Renal cortical epithelial cell (primary cell): Measurements from ENCODE around the gene TMEM132E. TPM values are rescaled to one million over a fixed set of nuclear protein-coding genes. Genes with fewer than 3 reads are reported as not detected.

Experiments
- DNase-seq: peaks from one replicate; pipeline ENCODE4 v3.0.0-alpha.2; 2011; ENCODE audit warnings: low read depth
- total RNA-seq: library from RNA; depleted of rRNA; stranded (reverse); fragments of >200 nt; gene quantifications from 2 replicates; pipeline ENCODE4 v1.2.3, GENCODE V29; 2014

Gene TMEM132E
- total RNA-seq, 1 donor from 2014 or later, result not detected

DNA sequence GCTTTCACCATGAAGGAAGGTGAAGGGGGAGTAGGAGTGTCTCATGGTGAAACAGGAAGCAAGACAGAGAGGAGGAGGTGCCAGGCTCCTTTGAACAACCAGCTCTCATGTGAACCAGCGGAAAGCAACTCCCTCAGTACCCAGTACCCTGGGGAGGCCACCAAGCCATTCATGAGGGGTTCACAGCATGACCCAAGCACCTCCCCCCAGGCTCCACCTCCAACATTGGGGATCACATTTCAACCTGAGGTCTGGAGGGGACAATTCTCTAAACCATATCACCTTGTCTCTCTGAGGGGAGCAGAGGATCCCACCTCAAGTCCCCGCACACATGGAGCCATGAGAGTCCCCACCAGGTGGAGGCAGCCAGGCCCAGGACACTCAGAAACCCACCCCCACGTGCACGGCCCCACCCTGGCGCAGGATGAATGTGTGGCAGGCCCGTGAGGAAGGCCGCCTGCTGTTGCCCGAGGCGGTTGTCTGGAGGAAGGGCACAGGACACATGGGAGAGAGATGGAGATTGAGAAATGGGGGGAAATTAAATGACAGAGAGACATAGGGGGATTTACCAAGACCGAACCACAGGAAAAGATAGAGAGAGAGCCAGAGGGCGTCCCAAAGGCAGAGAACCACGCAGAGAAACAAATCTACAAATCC is 85.9 kb downstream of the TMEM132E start:
- DNase-seq, result no peak

DNA sequence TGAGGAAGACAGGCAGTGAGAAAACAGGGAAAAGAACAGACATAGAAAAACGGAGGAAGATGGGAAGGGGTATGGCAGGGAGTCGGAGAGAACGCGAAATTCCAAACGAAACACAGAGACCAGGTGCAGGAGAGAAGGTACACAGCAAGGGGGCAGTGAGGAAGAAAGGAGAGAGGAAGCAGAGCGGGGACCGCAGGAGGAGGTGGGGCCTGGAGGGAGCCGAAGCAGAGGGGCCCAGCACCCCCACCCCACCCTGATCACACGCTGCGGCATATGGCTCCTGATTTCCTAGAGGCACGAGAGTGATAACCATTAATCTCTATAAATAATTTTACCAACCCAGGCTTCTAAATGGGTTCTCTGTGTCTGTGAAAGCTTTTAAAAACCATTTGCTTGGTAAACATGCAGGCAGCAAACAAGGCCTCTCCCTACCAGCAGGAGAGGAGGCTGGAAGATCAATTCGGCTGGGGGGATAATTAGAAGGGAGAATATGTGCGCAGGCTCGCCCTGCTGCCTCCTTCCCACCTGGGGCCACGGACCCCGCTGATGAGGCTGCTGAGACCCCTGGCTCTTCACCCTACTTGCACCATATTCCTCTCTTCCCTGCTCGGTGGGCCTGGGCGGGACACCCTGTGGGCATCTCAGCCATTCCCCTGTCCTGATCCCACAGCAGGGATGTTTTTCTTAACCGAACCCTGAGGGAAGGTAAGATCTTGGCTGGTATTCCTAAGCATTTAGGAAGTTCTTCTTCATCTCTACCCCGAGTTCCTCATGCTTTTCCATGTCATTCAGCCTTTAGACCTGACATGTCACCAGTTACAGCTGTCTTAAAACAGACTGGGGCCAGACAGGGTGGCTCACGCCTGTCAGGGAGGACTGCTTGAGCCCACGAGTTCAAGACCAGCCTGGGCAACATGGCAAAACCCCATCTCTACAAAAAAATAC is 86.7 kb downstream of the TMEM132E start:
- no peak for DNase-seq

DNA sequence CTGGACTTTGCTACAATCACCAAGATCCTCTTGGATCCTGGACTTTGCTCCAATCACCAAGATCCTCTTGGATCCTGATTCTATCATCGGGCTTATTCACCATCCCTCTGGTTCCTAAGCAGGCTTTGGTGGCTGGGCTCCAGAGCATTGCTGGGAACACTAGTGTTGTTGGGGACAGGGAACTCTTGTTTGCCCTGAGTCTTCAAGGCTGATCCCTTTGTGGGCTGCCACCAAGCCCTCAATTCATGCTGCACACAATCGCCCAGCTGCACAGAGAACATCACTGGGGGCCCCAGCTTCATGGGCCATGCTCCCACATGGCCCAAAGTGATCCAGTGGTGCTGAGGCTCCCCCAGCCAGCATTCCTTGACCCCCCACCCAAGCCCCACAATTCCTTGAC is 88.3 kb downstream of the TMEM132E start:
- no peak for DNase-seq

DNA sequence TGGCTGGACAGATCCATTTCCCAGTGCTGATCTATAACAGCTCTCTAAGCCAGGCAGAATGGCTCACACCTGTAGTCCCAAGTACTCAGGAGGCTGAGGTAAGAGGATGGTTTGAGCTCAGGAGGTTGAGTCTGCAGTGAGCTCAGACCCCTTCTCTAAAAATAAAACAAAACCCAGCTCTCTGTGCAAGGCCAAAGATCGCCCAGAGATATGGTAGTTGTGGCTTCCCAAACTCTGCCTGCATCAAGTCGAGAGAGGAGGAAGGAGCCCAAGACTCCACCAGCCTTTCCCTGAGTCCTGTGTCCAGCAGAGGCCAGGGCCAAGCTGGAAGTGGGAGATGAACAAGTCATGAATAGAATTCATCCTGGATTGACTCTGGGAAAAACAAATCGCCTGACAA is 88.8 kb downstream of the TMEM132E start:
- no peak for DNase-seq

DNA sequence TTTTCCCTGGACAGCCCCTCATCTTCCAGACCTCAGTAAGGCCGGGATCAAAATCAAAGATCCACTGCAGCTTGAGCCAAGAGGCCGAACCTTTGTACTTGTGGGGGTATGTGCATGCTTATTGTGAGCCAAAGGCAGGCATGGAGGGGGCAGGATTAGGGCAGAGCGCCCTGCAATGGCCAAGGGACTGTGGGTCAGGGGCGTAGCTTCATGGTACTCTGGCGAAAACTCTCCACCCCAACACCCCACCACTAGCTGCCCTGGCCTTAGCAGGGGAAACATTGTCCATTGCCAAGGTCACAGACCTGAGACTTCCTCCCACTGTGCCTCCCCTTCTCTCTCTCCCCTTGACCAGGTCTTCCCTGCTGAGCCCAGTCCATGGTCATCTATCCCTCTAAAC is 90.1 kb downstream of the TMEM132E start:
- DNase-seq, result no peak

GRCh38 chr17:34670618-34671017 is 91.2 kb downstream of the TMEM132E start:
- DNase-seq, result no peak

DNA sequence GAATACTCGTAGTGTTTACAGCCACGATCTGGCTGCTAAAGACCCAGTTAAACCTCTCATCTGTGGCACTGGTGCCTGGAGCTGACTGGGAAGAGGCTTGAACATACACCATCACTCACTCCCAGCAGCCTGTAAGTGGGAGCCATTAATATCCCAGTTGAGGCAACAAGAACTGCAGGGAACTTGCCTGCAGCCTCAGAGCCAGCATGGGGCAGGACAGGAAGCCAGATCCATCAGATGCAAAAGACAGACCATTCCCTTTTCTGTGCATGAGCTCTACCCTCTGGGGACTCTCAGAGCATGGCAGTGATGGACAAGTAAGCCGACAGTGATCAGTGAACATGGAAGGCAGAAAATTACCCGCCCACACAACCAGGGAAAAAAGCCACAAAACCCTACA is 91.8 kb downstream of the TMEM132E start:
- no peak for DNase-seq

DNA sequence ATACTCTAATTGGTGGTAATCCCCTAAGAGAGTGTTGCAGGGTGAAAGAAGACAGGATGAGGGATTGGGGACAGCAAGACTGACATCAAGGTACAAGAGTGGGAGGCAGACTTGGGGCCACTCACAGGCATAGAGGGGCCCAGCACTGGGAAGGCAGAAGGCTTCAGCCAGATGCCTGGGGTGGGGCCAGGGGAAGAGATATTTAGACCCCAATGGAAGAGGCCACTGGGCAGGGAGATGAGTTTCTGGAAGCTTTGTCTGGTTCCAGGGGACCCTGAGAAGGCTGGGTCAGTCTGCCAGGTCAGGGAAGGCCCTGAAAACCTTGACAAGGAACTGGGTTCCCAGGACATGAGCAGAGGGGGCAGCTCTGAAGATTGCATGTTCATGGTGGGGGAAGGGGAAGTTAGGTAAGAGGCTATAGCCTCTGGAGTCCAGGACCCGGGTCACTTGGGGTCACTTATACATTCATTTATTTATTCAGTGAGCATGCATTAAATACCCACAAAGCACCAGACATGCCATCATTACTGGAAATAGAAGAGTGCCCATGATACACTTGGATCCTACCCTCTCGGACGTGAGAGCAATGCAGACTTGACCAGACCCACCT is 92.9 kb downstream of the TMEM132E start:
- DNase-seq, result no peak

- DNase-seq, result no peak
Measured at GRCh38 chr17:34673516-34673915, 94.1 kb downstream of the TMEM132E start.

- DNase-seq, result no peak
Measured at GRCh38 chr17:34673995-34674890, 94.9 kb downstream of the TMEM132E start.

DNA sequence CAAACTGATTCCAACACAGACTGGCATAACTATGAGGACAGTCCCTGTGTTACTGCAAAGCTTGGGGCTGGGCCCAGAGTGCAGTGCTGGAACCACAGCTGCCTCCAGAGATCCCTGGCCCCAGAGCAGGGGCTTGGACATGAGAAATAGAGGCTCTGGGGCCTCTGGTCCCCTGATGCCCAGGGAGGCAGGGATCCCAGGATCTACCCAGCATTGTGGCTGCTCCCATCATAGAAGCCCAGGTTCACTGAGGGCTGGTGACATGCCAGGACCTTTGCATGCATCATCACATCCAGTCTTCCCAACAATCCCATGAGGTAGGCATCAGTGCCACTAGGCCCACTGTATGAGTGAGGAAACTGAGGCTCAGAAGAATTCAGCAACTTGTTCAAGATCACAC is 95.8 kb downstream of the TMEM132E start:
- no peak for DNase-seq

- no peak for DNase-seq
Measured at GRCh38 chr17:34675605-34676004, 96.2 kb downstream of the TMEM132E start.

DNA sequence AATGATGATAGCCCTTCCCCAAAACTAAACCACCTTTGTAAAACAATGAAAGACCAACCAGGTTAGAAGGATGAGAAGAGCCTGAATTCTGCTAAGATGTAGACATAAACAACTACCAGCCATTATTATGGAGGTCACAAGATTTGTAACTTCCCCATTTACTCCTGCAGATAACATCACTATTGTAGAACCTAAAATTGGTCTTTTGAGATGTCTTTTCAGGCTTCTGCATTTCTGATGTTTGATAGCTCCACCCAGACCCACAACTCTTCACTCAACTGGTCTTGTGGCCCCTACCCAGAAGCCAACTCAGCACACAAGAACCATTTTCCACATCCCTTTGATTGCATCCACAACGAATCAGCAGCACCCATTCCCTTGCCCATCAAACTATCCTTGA is 100.8 kb downstream of the TMEM132E start:
- no peak for DNase-seq

DNA sequence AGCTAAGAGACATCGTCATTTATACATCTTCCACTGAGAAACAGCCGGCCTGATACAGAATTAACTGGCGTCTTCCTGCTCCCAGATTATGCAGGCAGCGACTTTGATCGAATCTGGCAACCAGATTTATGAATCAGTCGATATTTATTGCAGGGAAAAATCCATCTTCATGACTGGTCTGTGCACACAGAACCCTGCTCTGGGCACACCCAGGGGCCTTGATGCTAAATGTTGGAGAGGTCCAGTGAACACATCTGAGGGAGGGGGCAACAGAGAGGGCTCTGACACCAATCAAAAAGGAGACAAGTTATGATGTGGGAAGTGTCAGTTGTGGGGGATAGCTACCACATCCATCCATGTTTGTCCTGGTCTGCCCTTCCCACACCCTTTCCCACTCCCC is 102.9 kb downstream of the TMEM132E start:
- no peak for DNase-seq

GRCh38 chr17:34683390-34683789 is 104.0 kb downstream of the TMEM132E start:
- no peak for DNase-seq

Other genes starting within 250 kb of the TMEM132E start
- gene CCL13, start 223.1 kb upstream of the TMEM132E start, total RNA-seq, result not detected in 2 replicates
- gene CCL1, start 216.3 kb upstream of the TMEM132E start, total RNA-seq, result not detected in 2 replicates